ENCODE data around the gene ITK.

GRCh38 chr5:157130925-157131324 is 49.7 kb upstream of the ITK start:
- no peak for TF ChIP-seq POLR2A (IDR thresholded peaks at IDR 0.05)
- no peak for TF ChIP-seq CTCF (IDR thresholded peaks at IDR 0.05)

Measured in transverse colon (tissue), 3 donors.